Measurements from ENCODE around the gene MED25. TPM values are rescaled to one million over a fixed set of nuclear protein-coding genes. Genes with fewer than 3 reads are reported as not detected.

MED25 gene
- total RNA-seq, 2 experiments from 2014 or later: 35.7 to 38.7 TPM

GRCh38 chr19:49857061-49857837 is 39.2 kb downstream of the MED25 start:
- H3K9me3 Mint-ChIP-seq: no peaks in the 10 kb centered on the region
- H3K27ac Mint-ChIP-seq: no peak overlapping the region
- H3K4me3 Mint-ChIP-seq: no peak overlapping the region
- CTCF ChIA-PET: interaction anchor here (1.3 kb wide), 1 partner anchor 10 kb away, joined by 3 read pairs; no protein-coding TSS in a partner anchor
- peaks cover 15% of the 10 kb centered on the region for H3K4me1 Mint-ChIP-seq (ENCODE audit: low read depth)
- ATAC-seq (no peak), DNase-seq (no peak)
- no peak for TF ChIP-seq CTCF (IDR thresholded peaks at IDR 0.05)
- POLR2A ChIA-PET: no interaction called here
- H3K36me3 Mint-ChIP-seq (ENCODE audit: low read depth): peaks cover 6% of the 10 kb centered on the region
- intact Hi-C loops (cut with micrococcal nuclease): no loop called here
- no peaks in the 10 kb centered on the region for H3K27me3 Mint-ChIP-seq

GRCh38 chr19:49857838-49858087 is 39.7 kb downstream of the MED25 start:
- H3K27ac Mint-ChIP-seq: no peak overlapping the region
- peaks cover 6% of the 10 kb centered on the region for H3K36me3 Mint-ChIP-seq (ENCODE audit: low read depth)

GRCh38 chr19:49858088-49858985 is 40.2 kb downstream of the MED25 start:
- POLR2A ChIA-PET: interaction anchor here (0.7 to 1.3 kb wide), 3 partner anchors 10 to 173 kb away, joined by 3 read pairs; no protein-coding TSS in a partner anchor
- H3K36me3 Mint-ChIP-seq (ENCODE audit: low read depth): peaks cover 9% of the 10 kb centered on the region
- TF ChIP-seq CTCF (IDR thresholded peaks at IDR 0.05): no peak
- H3K27me3 Mint-ChIP-seq: no peaks in the 10 kb centered on the region
- peaks cover 7% of the 10 kb centered on the region for H3K4me1 Mint-ChIP-seq (ENCODE audit: low read depth)
- no peaks in the 10 kb centered on the region for H3K9me3 Mint-ChIP-seq
- CTCF ChIA-PET: interaction anchor here (1.3 kb wide), 1 partner anchor 11 kb away, joined by 3 read pairs; no protein-coding TSS in a partner anchor
- no peak overlapping the region for H3K27ac Mint-ChIP-seq
- ATAC-seq: no peak
- H3K4me3 Mint-ChIP-seq: no peak overlapping the region
- no peak for DNase-seq
- intact Hi-C loops (cut with micrococcal nuclease): no loop called here

More at GRCh38 chr19:49857838-49858087, 39.7 kb downstream of the MED25 start:
- no peak for TF ChIP-seq CTCF (IDR thresholded peaks at IDR 0.05)
- ATAC-seq (no peak), DNase-seq (no peak)
- Mint-ChIP-seq H3K27me3 (no peaks in the 10 kb centered on the region), H3K4me1 (ENCODE audit: low read depth) (peaks cover 10% of the 10 kb centered on the region), H3K4me3 (no peak overlapping the region), H3K9me3 (no peaks in the 10 kb centered on the region)
- CTCF ChIA-PET: interaction anchor here (1.3 kb wide), 1 partner anchor 10 kb away, joined by 3 read pairs; no protein-coding TSS in a partner anchor
- POLR2A ChIA-PET: interaction anchor here (0.7 to 1.3 kb wide), 2 partner anchors 10 to 172 kb away, joined by 3 read pairs; no protein-coding TSS in a partner anchor
- intact Hi-C loops (cut with micrococcal nuclease): no loop called here

- no peaks in the 10 kb centered on the region for H3K9me3 Mint-ChIP-seq
- no peak for TF ChIP-seq CTCF (IDR thresholded peaks at IDR 0.05)
- H3K36me3 Mint-ChIP-seq (ENCODE audit: low read depth): peaks cover 20% of the 10 kb centered on the region
- H3K27ac Mint-ChIP-seq: no peak overlapping the region
- intact Hi-C loops (cut with micrococcal nuclease): no loop called here
- H3K4me1 Mint-ChIP-seq (ENCODE audit: low read depth): peaks cover 7% of the 10 kb centered on the region
- ATAC-seq: no peak
- no peak for DNase-seq
- ChIA-PET CTCF (no interaction called here), POLR2A (interaction anchor here (1.1 kb wide), 1 partner anchor 8 kb away, joined by 3 read pairs; the partner anchor contains the start of gene PNKP)
- H3K27me3 Mint-ChIP-seq: no peaks in the 10 kb centered on the region
- no peak overlapping the region for H3K4me3 Mint-ChIP-seq
Measured at GRCh38 chr19:49859682-49860335, 41.7 kb downstream of the MED25 start.
